Lung (tissue), 12 donors: Measurements from ENCODE around the gene DNAJC9. TPM values are rescaled to one million over a fixed set of nuclear protein-coding genes. Genes with fewer than 3 reads are reported as not detected.

Experiments used
- ATAC-seq: fragments of 200-7000 bp; cut with Tn5 transposase; one replicate; pipeline ENCODE4 v1.9.1; 2020; ENCODE audit warnings: moderate number of reproducible peaks; ENCODE audit not compliant: insufficient read depth, low FRiP score
- DNase-seq, 3 donors: peaks; one replicate each; pipeline ENCODE4 v3.0.0-alpha.2; 2013 to 2017
- H3K27ac ChIP-seq, 2 donors: one replicate each; pipeline ENCODE4 v1.5.1; 2013; ENCODE audit warnings: mild to moderate bottlenecking in 2 of 2, moderate library complexity in 2 of 2, control low read depth in 1 of 2, inconsistent platforms in 1 of 2, low read depth in 1 of 2, low read length in 1 of 2
- H3K27me3 ChIP-seq, 3 donors: one replicate each; pipeline ENCODE4 v1.5.1; 2013; ENCODE audit warnings: low read length in 2 of 3; ENCODE audit not compliant: control insufficient read depth in 3 of 3, insufficient read depth in 3 of 3
- H3K36me3 ChIP-seq, 4 donors: one replicate each; pipeline ENCODE4 v1.5.1; 2013; ENCODE audit warnings: low read length in 4 of 4, mild to moderate bottlenecking in 1 of 4, moderate library complexity in 1 of 4; ENCODE audit not compliant: control insufficient read depth in 4 of 4, insufficient read depth in 4 of 4
- H3K4me1 ChIP-seq, 5 donors: one replicate each; pipeline ENCODE4 v1.5.1; 2013; ENCODE audit warnings: low read length in 5 of 5, mild to moderate bottlenecking in 2 of 5, moderate library complexity in 1 of 5; ENCODE audit not compliant: control insufficient read depth in 5 of 5, insufficient read depth in 5 of 5
- H3K4me3 ChIP-seq: one replicate; pipeline ENCODE4 v1.5.1; 2013; ENCODE audit warnings: mild to moderate bottlenecking, control low read depth, moderate library complexity
- H3K9ac ChIP-seq, 2 donors: one replicate each; pipeline ENCODE4 v1.5.1; 2013; ENCODE audit warnings: low read length in 2 of 2, control low read depth in 1 of 2; ENCODE audit not compliant: insufficient read depth in 1 of 2
- H3K9me3 ChIP-seq, 4 donors: one replicate each; pipeline ENCODE4 v1.5.1; 2013; ENCODE audit warnings: low read length in 3 of 4, mild to moderate bottlenecking in 1 of 4, moderate library complexity in 1 of 4; ENCODE audit not compliant: control insufficient read depth in 4 of 4, insufficient read depth in 3 of 4
- WGBS, 2 donors: extraction: QIAGEN DNeasy Blood & Tissue Kit; methylation state at CpG; one replicate each; pipeline ENCODE4 v1.1.7; 2013; 5-methylcytosine and 5-hydroxymethylcytosine counted together
- polyA plus RNA-seq, 2 donors: library from polyadenylated mRNA; stranded (reverse); fragments of 200-250 nt; gene quantifications; one replicate each; pipeline ENCODE4 v1.2.1, GENCODE V29; 2013
- total RNA-seq, 2 donors: library from RNA; depleted of rRNA in 1 of 2; stranded (reverse); fragments of >200 nt in 1 of 2; gene quantifications; one replicate each; pipeline ENCODE4 v1.2.1, GENCODE V29; 2014 to 2021
- TF ChIP-seq, protein P1 (sequence below): IDR thresholded peaks from 2 replicates; pipeline ENCODE4 v1.5.1; 2012; ENCODE audit warnings: mild to moderate bottlenecking; ENCODE audit errors: control extremely low read depth, extremely low read depth
- donor health status: control.
- donor health status: control.
- donor health status: Bipolar disorder and iron deficiency.
- donor health status: healthy.
- donor health status: DM: yes; HTN: yes; CAD: no.

DNAJC9 gene
- total and polyA plus RNA-seq, 4 donors: 7.5 to 21.0 (median 11.5) TPM

DNA sequence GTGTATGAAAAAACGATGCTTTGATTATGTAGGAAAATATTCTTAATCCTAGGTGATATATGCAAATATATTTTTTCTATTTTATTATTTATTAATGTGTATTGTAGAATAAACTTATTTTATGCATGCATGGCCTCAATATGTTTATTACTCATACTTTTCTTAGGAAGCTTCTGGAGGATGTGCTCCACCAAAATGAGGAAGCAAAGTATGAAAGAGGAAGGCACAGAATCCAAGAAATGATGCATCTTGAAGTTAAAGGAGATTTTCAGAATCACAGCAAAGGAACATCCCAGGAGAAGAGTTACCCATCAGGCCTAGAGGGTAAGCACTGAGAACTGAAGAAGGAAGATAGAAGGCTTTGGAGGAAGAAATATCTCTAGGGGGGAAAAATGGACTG lies 40.4 kb upstream of the DNAJC9 start:
- ATAC-seq: no peak
- Histone ChIP-seq H3K36me3 (peaks cover 0 to 2% (median 0%) of the 10 kb centered on the region in 4 donors), H3K4me1 (peaks cover 0 to 2% (median 0%) of the 10 kb centered on the region in 5 donors), H3K27me3 (no peaks in the 10 kb centered on the region), H3K9ac (no peak overlapping the region), H3K9me3 (no peaks in the 10 kb centered on the region), H3K4me3 (no peak overlapping the region), H3K27ac (no peak overlapping the region)
- 85 to 91% methylated on average over 1 of the region's 1 CpG for WGBS, 2 donors
- no peak for DNase-seq
- TF ChIP-seq, protein P1, sequence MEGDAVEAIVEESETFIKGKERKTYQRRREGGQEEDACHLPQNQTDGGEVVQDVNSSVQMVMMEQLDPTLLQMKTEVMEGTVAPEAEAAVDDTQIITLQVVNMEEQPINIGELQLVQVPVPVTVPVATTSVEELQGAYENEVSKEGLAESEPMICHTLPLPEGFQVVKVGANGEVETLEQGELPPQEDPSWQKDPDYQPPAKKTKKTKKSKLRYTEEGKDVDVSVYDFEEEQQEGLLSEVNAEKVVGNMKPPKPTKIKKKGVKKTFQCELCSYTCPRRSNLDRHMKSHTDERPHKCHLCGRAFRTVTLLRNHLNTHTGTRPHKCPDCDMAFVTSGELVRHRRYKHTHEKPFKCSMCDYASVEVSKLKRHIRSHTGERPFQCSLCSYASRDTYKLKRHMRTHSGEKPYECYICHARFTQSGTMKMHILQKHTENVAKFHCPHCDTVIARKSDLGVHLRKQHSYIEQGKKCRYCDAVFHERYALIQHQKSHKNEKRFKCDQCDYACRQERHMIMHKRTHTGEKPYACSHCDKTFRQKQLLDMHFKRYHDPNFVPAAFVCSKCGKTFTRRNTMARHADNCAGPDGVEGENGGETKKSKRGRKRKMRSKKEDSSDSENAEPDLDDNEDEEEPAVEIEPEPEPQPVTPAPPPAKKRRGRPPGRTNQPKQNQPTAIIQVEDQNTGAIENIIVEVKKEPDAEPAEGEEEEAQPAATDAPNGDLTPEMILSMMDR: no peak

- DNase-seq (no peak), ATAC-seq (no peak)
- Histone ChIP-seq H3K9ac (no peak overlapping the region), H3K4me1 (no peaks in the 10 kb centered on the region), H3K36me3 (no peaks in the 10 kb centered on the region), H3K27me3 (no peaks in the 10 kb centered on the region), H3K4me3 (no peak overlapping the region), H3K9me3 (no peaks in the 10 kb centered on the region), H3K27ac (no peak overlapping the region)
- 88 to 96% methylated on average over 3 of the region's 3 CpGs for WGBS, 2 donors
- TF ChIP-seq, protein P1: no peak
Measured at GRCh38 chr10:73281097-73281496, 34.0 kb upstream of the DNAJC9 start.

DNA sequence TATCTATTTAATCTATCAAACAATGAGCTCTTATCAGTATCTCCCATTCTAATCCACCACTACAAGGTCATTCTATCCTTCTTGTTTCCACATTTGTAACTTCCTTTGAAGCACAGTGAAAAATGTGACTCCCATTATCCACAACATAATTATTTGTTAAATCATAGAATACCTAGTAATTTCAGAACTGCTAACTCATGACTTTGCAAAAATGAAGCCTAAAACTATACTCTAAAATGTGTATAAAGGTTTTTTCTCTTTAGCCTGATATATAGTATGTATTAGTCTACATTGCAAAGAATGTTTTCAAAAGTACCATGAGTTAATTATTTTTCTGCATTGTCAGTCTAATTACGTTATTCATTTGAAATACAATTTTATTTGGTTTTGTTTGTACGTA lies 17.4 kb upstream of the DNAJC9 start:
- TF ChIP-seq, protein P1: no peak
- Histone ChIP-seq H3K4me1 (no peaks in the 10 kb centered on the region), H3K36me3 (no peaks in the 10 kb centered on the region), H3K9ac (no peak overlapping the region), H3K27me3 (no peaks in the 10 kb centered on the region), H3K27ac (no peak overlapping the region), H3K9me3 (no peaks in the 10 kb centered on the region), H3K4me3 (no peak overlapping the region)
- DNase-seq: no peak
- 94 to 97% methylated on average over 2 of the region's 2 CpGs for WGBS, 2 donors
- no peak for ATAC-seq

DNA sequence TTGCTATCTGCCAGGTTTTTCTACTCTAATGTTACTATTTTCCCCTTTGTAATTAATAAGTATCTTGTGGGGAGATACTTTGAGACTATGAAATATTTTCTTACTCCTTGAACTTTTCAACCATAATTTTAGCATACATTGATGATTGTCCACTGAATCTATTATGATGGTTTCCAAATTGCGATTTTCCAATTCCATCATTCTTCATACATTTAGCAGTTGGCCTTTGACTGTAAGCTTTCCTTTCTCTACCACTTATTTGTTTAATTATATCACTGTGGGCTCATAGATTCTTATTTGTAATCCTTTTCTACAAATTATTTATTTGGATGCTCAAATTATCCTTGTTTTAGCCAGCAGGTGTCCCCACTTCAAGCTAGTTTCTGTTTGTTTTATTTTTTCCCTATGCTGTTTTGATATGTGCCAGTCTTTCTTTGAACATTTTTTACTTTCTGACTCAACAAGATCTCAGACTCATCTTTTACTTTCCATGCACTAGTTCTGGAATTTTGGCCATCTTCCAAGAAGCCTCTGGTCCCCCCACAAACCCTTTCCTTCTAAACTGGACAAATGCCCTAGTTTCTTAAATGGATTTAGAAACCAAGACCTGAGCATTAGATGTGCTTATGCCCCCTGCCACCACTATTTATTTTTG lies 16.8 kb upstream of the DNAJC9 start:
- TF ChIP-seq, protein P1: peak; percentile 1
- H3K27me3 ChIP-seq: no peaks in the 10 kb centered on the region
- peak in 2 of 3 donors; percentile 14 to 15 for DNase-seq
- no peaks in the 10 kb centered on the region for H3K4me1 ChIP-seq
- no peak overlapping the region for H3K4me3 ChIP-seq
- WGBS, 2 donors: 58 to 62% methylated on average over 1 of the region's 1 CpG
- H3K9ac ChIP-seq: no peak overlapping the region
- H3K36me3 ChIP-seq: no peaks in the 10 kb centered on the region
- ATAC-seq: no peak
- no peak overlapping the region for H3K27ac ChIP-seq
- no peaks in the 10 kb centered on the region for H3K9me3 ChIP-seq
